GM18870 (cell line): ENCODE results near the gene FRAT2.

Experiments
- ATAC-seq: cut with Tn5 transposase; IDR thresholded peaks from one replicate; pipeline ENCODE4 v1.9.1; 2021; ENCODE audit warnings: moderate library complexity; ENCODE audit not compliant: unreplicated experiment

Gene FRAT2

GRCh38 chr10:97334370-97335175, at the start of gene FRAT2:
Gene FRAT2 (minus strand): TSS chr10:97334729. CDS start chr10:97334572, 157 bp downstream.
- ATAC-seq: peak; percentile 79

GRCh38 chr10:97384156-97384555, 49.6 kb upstream of the FRAT2 start:
- no peak for ATAC-seq

GRCh38 chr10:97383159-97383558, 48.6 kb upstream of the FRAT2 start:
- ATAC-seq: no peak

GRCh38 chr10:97381626-97382025, 47.1 kb upstream of the FRAT2 start:
- ATAC-seq: no peak

- ATAC-seq: no peak
Observed at GRCh38 chr10:97380516-97380915, 46.0 kb upstream of the FRAT2 start.

- ATAC-seq: no peak
Observed at GRCh38 chr10:97378933-97379921, 44.7 kb upstream of the FRAT2 start.

GRCh38 chr10:97376413-97376812, 41.9 kb upstream of the FRAT2 start:
- ATAC-seq: no peak

GRCh38 chr10:97373456-97373855, 38.9 kb upstream of the FRAT2 start:
- ATAC-seq: no peak

GRCh38 chr10:97372233-97372875, 37.8 kb upstream of the FRAT2 start:
- ATAC-seq: no peak

- no peak for ATAC-seq
Observed at GRCh38 chr10:97371696-97372095, 37.2 kb upstream of the FRAT2 start.

- ATAC-seq: no peak
Observed at GRCh38 chr10:97367126-97367649, 32.7 kb upstream of the FRAT2 start.

GRCh38 chr10:97366572-97366971, 32.0 kb upstream of the FRAT2 start:
- no peak for ATAC-seq

GRCh38 chr10:97365761-97366351, 31.3 kb upstream of the FRAT2 start:
- no peak for ATAC-seq

- no peak for ATAC-seq
Observed at GRCh38 chr10:97363071-97363470, 28.5 kb upstream of the FRAT2 start.

GRCh38 chr10:97362310-97363033, 27.9 kb upstream of the FRAT2 start:
- no peak for ATAC-seq

GRCh38 chr10:97361537-97361901, 27.0 kb upstream of the FRAT2 start:
- no peak for ATAC-seq

- no peak for ATAC-seq
Observed at GRCh38 chr10:97360705-97361536, 26.4 kb upstream of the FRAT2 start.

GRCh38 chr10:97358781-97359180, 24.3 kb upstream of the FRAT2 start:
- no peak for ATAC-seq

- no peak for ATAC-seq
Observed at GRCh38 chr10:97358349-97358748, 23.8 kb upstream of the FRAT2 start.
